Measurements from ENCODE around the gene RIC1.
A peak's percentile ranks its signal among the peaks of the same experiment; 100 is the strongest.

Gene RIC1

DNA sequence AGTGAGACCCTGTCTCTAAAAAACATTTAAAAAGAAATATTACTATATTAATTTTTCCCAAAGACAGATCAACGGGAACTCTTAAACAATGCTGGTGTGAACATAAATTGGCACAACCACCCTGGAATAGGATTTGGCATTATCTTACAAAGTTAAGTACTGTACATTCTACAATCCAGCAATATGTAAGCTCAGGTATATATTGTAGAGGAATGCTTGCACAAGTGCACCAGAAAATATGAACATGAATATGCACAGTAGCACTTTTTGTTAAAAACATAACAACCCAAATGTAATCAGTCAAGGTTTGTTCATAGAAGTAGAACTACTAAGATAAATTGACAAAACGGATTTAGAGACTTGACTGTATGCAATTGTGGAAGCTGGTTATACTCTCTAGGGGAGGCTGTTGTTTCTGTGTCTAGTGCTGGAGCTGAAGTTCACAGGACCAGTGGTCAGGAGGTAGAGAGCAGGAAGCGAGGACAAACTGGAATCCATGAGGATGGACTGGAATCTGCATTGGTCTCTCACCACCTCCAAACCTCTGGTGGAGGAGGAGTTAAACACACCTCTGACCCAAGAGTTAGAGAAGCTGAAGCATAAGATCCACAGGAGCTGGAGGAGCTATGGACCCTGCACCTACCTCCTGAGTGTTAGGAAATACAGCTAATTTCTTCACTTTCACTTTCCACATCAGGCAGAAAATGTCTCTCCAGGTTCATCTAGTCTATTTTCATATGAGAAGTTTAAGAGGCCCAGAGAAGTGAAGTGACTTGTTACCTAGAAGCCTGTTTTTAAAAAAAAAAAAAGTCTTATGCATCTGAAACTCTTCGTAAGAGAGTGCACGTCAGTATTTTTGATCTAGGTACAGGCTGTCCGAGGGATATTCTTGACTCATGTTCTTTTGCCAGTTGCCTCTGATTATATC lies 20.3 kb upstream of the RIC1 start:
- TF ChIP-seq POLR2AphosphoS5 (IDR thresholded peaks at IDR 0.05; ENCODE audit: low read depth) (no peak), SPI1 (IDR thresholded peaks at IDR 0.05; ENCODE audit: borderline replicate concordance, low read depth) (no peak), GABPA (IDR thresholded peaks at IDR 0.05; ENCODE audit: low read depth) (no peak)
- TF ChIP-seq, protein P1, sequence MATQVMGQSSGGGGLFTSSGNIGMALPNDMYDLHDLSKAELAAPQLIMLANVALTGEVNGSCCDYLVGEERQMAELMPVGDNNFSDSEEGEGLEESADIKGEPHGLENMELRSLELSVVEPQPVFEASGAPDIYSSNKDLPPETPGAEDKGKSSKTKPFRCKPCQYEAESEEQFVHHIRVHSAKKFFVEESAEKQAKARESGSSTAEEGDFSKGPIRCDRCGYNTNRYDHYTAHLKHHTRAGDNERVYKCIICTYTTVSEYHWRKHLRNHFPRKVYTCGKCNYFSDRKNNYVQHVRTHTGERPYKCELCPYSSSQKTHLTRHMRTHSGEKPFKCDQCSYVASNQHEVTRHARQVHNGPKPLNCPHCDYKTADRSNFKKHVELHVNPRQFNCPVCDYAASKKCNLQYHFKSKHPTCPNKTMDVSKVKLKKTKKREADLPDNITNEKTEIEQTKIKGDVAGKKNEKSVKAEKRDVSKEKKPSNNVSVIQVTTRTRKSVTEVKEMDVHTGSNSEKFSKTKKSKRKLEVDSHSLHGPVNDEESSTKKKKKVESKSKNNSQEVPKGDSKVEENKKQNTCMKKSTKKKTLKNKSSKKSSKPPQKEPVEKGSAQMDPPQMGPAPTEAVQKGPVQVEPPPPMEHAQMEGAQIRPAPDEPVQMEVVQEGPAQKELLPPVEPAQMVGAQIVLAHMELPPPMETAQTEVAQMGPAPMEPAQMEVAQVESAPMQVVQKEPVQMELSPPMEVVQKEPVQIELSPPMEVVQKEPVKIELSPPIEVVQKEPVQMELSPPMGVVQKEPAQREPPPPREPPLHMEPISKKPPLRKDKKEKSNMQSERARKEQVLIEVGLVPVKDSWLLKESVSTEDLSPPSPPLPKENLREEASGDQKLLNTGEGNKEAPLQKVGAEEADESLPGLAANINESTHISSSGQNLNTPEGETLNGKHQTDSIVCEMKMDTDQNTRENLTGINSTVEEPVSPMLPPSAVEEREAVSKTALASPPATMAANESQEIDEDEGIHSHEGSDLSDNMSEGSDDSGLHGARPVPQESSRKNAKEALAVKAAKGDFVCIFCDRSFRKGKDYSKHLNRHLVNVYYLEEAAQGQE (IDR thresholded peaks at IDR 0.05; ENCODE audit: insufficient replicate concordance, low read depth) = no peak
- TF ChIP-seq, protein P2, sequence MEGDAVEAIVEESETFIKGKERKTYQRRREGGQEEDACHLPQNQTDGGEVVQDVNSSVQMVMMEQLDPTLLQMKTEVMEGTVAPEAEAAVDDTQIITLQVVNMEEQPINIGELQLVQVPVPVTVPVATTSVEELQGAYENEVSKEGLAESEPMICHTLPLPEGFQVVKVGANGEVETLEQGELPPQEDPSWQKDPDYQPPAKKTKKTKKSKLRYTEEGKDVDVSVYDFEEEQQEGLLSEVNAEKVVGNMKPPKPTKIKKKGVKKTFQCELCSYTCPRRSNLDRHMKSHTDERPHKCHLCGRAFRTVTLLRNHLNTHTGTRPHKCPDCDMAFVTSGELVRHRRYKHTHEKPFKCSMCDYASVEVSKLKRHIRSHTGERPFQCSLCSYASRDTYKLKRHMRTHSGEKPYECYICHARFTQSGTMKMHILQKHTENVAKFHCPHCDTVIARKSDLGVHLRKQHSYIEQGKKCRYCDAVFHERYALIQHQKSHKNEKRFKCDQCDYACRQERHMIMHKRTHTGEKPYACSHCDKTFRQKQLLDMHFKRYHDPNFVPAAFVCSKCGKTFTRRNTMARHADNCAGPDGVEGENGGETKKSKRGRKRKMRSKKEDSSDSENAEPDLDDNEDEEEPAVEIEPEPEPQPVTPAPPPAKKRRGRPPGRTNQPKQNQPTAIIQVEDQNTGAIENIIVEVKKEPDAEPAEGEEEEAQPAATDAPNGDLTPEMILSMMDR (IDR thresholded peaks at IDR 0.05; ENCODE audit: insufficient read depth, low read length) = no peak
- no peaks in the 10 kb centered on the region for H3K27me3 ChIP-seq (ENCODE audit: insufficient read depth, poor library complexity, severe bottlenecking)
- DNase-seq (ENCODE audit: low read depth in 1 of 2, low spot score in 1 of 2) = peak in 1 of 2 experiments; percentile 36
- H3K27ac ChIP-seq (replicated peaks) = peak overlapping the region; percentile 20; the same call in 1 of the 2 replicates
- no peak overlapping the region for H3K4me3 ChIP-seq (replicated peaks; ENCODE audit: insufficient read depth, low read length)

DNA sequence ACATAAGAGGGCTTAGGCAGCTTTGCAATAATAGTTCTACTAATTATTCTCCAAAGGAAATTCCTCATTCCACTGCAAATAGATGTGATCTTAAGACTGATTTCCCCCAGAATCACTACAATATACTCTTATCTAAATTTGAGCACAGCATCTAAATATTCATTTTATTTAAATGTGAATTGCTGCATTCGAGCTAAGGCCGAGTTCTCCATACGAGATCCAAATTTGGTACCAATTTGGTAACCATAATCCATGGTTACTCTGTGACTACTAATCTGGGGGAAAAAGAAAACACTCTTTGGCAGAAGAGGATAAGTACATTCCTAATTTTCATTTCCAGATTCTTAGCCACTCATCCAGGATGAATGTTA lies 19.7 kb upstream of the RIC1 start:
- H3K27me3 ChIP-seq (ENCODE audit: insufficient read depth, poor library complexity, severe bottlenecking) = no peaks in the 10 kb centered on the region
- H3K27ac ChIP-seq (replicated peaks) = peak overlapping the region; percentile 20; the same call in 1 of the 2 replicates
- no peak for DNase-seq (ENCODE audit: low read depth in 1 of 2, low spot score in 1 of 2)
- TF ChIP-seq SPI1 (IDR thresholded peaks at IDR 0.05; ENCODE audit: borderline replicate concordance, low read depth) (no peak), GABPA (IDR thresholded peaks at IDR 0.05; ENCODE audit: low read depth) (no peak)
- TF ChIP-seq, protein P2 (IDR thresholded peaks at IDR 0.05; ENCODE audit: insufficient read depth, low read length) = no peak
- H3K4me3 ChIP-seq (replicated peaks; ENCODE audit: insufficient read depth, low read length) = no peak overlapping the region

DNA sequence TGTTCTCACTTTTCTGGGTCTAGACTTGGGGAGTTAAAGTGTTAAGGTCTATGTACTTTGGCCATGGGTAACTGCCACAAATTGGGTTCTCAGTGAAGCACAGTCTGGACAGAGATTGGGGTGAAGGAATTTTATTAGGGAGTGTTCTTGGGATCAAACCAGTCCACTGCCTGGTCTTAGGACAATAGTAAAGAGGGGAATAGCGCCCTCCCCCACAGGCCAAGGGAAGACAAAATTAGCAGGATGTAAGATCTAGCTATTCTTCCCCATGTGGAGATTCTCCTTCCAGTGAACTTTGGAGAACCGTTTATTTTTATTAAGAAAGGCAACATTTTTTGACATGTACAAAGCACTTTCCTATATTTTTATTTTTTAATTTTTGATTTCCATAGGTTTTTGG lies 18.4 kb upstream of the RIC1 start:
- Histone ChIP-seq H3K4me3 (replicated peaks; ENCODE audit: insufficient read depth, low read length) (no peak overlapping the region), H3K27me3 (ENCODE audit: insufficient read depth, poor library complexity, severe bottlenecking) (no peaks in the 10 kb centered on the region), H3K27ac (replicated peaks) (no peak overlapping the region)
- no peak for DNase-seq (ENCODE audit: low read depth in 1 of 2, low spot score in 1 of 2)
- TF ChIP-seq, protein P1 (IDR thresholded peaks at IDR 0.05; ENCODE audit: insufficient replicate concordance, low read depth) = no peak
- TF ChIP-seq SPI1 (IDR thresholded peaks at IDR 0.05; ENCODE audit: borderline replicate concordance, low read depth) = no peak
- TF ChIP-seq GABPA (IDR thresholded peaks at IDR 0.05; ENCODE audit: low read depth) = no peak
- no peak for TF ChIP-seq POLR2AphosphoS5 (IDR thresholded peaks at IDR 0.05; ENCODE audit: low read depth)
- TF ChIP-seq, protein P2 (IDR thresholded peaks at IDR 0.05; ENCODE audit: insufficient read depth, low read length) = no peak

Data from HL-60 (cell line).